Measurements from ENCODE around the gene TTLL6.

TTLL6 gene

GRCh38 chr17:48759288-48759687, 57.7 kb downstream of the TTLL6 start:
- H3K9me3 ChIP-seq (ENCODE audit: control insufficient read depth, insufficient read depth, low read depth, low read length): no peaks in the 10 kb centered on the region
- no peaks in the 10 kb centered on the region for H3K36me3 ChIP-seq (ENCODE audit: control insufficient read depth in 2 of 2, insufficient read depth in 1 of 2, low read length in 2 of 2)
- no peaks in the 10 kb centered on the region for H3K4me1 ChIP-seq (ENCODE audit: control insufficient read depth, insufficient read depth, low read length)
- TF ChIP-seq ELK4 (IDR thresholded peaks at IDR 0.05; ENCODE audit: borderline replicate concordance, low read depth, low read length): no peak
- TF ChIP-seq PRDM1 (tag by site-specific recombination; IDR thresholded peaks at IDR 0.05): no peak
- TF ChIP-seq GLIS1 (tag by site-specific recombination; IDR thresholded peaks at IDR 0.05): no peak
- no peak for TF ChIP-seq ZNF19 (tag by site-specific recombination; IDR thresholded peaks at IDR 0.05; ENCODE audit: low read depth)
- TF ChIP-seq SCRT2 (tag by site-specific recombination; IDR thresholded peaks at IDR 0.05): no peak
- CTCF ChIA-PET: interaction anchor here (0.6 to 1.7 kb wide), 4 partner anchors 32 to 125 kb away, joined by 3 to 5 read pairs (median 4); no protein-coding TSS in a partner anchor
- POLR2A ChIA-PET: no interaction called here
- H3K4me3 ChIP-seq (ENCODE audit: low read depth, low read length): no peak overlapping the region
- H3K27ac ChIP-seq (ENCODE audit: extremely low read depth, low read depth, low read length): no peak overlapping the region

GRCh38 chr17:48757524-48757961, 59.5 kb downstream of the TTLL6 start:
- H3K9me3 ChIP-seq (ENCODE audit: control insufficient read depth, insufficient read depth, low read depth, low read length): no peaks in the 10 kb centered on the region
- H3K4me3 ChIP-seq (ENCODE audit: low read depth, low read length): no peak overlapping the region
- H3K36me3 ChIP-seq (ENCODE audit: control insufficient read depth in 2 of 2, insufficient read depth in 1 of 2, low read length in 2 of 2): no peaks in the 10 kb centered on the region
- H3K27ac ChIP-seq (ENCODE audit: extremely low read depth, low read depth, low read length): no peak overlapping the region
- TF ChIP-seq PRDM6 (tag by site-specific recombination; IDR thresholded peaks at IDR 0.05) (peak; percentile 73), ZNF341 (tag by site-specific recombination; IDR thresholded peaks at IDR 0.05; ENCODE audit: low read depth) (peak; percentile 25; the same call in 1 of the 2 replicates), ZNF707 (tag by site-specific recombination; IDR thresholded peaks at IDR 0.05) (no peak), PRDM4 (tag by site-specific recombination; IDR thresholded peaks at IDR 0.05) (peak; percentile 77), SP7 (tag by site-specific recombination; IDR thresholded peaks at IDR 0.05) (peak; percentile 97)
- CTCF ChIA-PET: interaction anchor here (1.1 to 1.3 kb wide), 3 partner anchors 33 to 121 kb away, joined by 3 to 4 read pairs (median 4); no protein-coding TSS in a partner anchor
- POLR2A ChIA-PET: interaction anchor here (1.5 kb wide), 1 partner anchor 8 kb away, joined by 4 read pairs; no protein-coding TSS in a partner anchor
- H3K4me1 ChIP-seq (ENCODE audit: control insufficient read depth, insufficient read depth, low read length): no peaks in the 10 kb centered on the region

- Histone ChIP-seq H3K36me3 (ENCODE audit: control insufficient read depth in 2 of 2, insufficient read depth in 1 of 2, low read length in 2 of 2) (no peaks in the 10 kb centered on the region), H3K4me3 (ENCODE audit: low read depth, low read length) (no peak overlapping the region), H3K27ac (ENCODE audit: extremely low read depth, low read depth, low read length) (no peak overlapping the region), H3K9me3 (ENCODE audit: control insufficient read depth, insufficient read depth, low read depth, low read length) (no peaks in the 10 kb centered on the region), H3K4me1 (ENCODE audit: control insufficient read depth, insufficient read depth, low read length) (no peaks in the 10 kb centered on the region)
- TF ChIP-seq ZNF335 (tag by site-specific recombination; conservative IDR thresholded peaks at IDR 0.05): peak; percentile 60
- no peak for TF ChIP-seq ZNF274 (IDR thresholded peaks at IDR 0.05; ENCODE audit: low read length)
- no peak for TF ChIP-seq ZNF274 (tag by site-specific recombination; IDR thresholded peaks at IDR 0.05; ENCODE audit: borderline replicate concordance)
- ChIA-PET CTCF (interaction anchor here (0.6 to 0.7 kb wide), 2 partner anchors 55 to 493 kb away, joined by 3 read pairs; no protein-coding TSS in a partner anchor), POLR2A (no interaction called here)
These were observed 60.2 kb downstream of the TTLL6 start for GRCh38 chr17:48756830-48757251.

Measured in HEK293 (cell line).